Calu3 (cell line): ENCODE results near the gene PFN4. TPM values are rescaled to one million over a fixed set of nuclear protein-coding genes. Genes with fewer than 3 reads are reported as not detected.

ENCODE experiments used
- Bru-seq: library from RNA; stranded (reverse); fragments of 400-500 nt; gene quantifications from one replicate; lab custom pipeline; 2021; lab: Mats Ljungman, UMichigan
- BruChase-seq, 2 experiments: library from RNA; stranded (reverse); fragments of 400-500 nt; gene quantifications; one replicate each; lab custom pipeline; 2021; lab: Mats Ljungman, UMichigan
- BruUV-seq: library from RNA; stranded (reverse); fragments of 400-500 nt; replicated peaks from 2 replicates; lab custom pipeline; 2021; lab: Mats Ljungman, UMichigan
- CTCF ChIA-PET: fragments of 300-600 bp; sonication (Branson Sonifier 250); formaldehyde crosslinking; loops from one replicate; lab custom pipeline; 2022; ENCODE audit warnings: antibody characterized with exemption; lab: Charles Lee
- DNase-seq: peaks from one replicate; pipeline ENCODE4 v3.0.0; 2022
- H3K27ac Mint-ChIP-seq: one replicate; pipeline ENCODE4 v1.8.0; 2022; ENCODE audit warnings: mixed read lengths; ENCODE audit not compliant: unreplicated experiment
- H3K27me3 Mint-ChIP-seq: one replicate; pipeline ENCODE4 v1.8.0; 2022; ENCODE audit warnings: mixed read lengths; ENCODE audit not compliant: unreplicated experiment
- H3K36me3 Mint-ChIP-seq: one replicate; pipeline ENCODE4 v1.8.0; 2022; ENCODE audit warnings: mild to moderate bottlenecking, moderate library complexity, mixed read lengths; ENCODE audit not compliant: insufficient read depth, unreplicated experiment
- H3K4me1 Mint-ChIP-seq: one replicate; pipeline ENCODE4 v1.8.0; 2022; ENCODE audit warnings: mild to moderate bottlenecking, low read depth, mixed read lengths; ENCODE audit not compliant: unreplicated experiment
- H3K4me3 Mint-ChIP-seq: one replicate; pipeline ENCODE4 v1.8.0; 2022; ENCODE audit warnings: mild to moderate bottlenecking, low read depth, moderate library complexity, mixed read lengths; ENCODE audit not compliant: unreplicated experiment
- H3K9me3 Mint-ChIP-seq: one replicate; pipeline ENCODE4 v1.8.0; 2022; ENCODE audit warnings: low read depth, mixed read lengths; ENCODE audit not compliant: unreplicated experiment
- CTCF ChIP-seq: fragments of 200-600 bp; IDR thresholded peaks from one replicate; pipeline ENCODE4 v1.8.0; 2022; ENCODE audit warnings: antibody characterized with exemption; ENCODE audit not compliant: unreplicated experiment
- intact Hi-C: fragments of 100-400 bp; cut with micrococcal nuclease; formaldehyde crosslinking; loops from one replicate; pipeline ENCODE4 v1.10.0; 2022; ENCODE audit not compliant: unreplicated experiment
- long read RNA-seq: library from polyadenylated mRNA; stranded (forward); transcript quantifications from one replicate; pipeline ENCODE4 v2.0.0, GENCODE V29; 2022
- total RNA-seq: library from RNA; stranded (reverse); gene quantifications from 2 replicates; pipeline ENCODE4 v1.2.3, GENCODE V29; 2022

The PFN4 gene
- 0.64 TPM in 1 of 2 replicates, not detected in the other for total RNA-seq
- Bru-seq, nascent RNA = percentile 37 among the genes with signal in this experiment
- percentile 18 among the genes with signal in this experiment for BruChase-seq, experiment 1, labeled RNA remaining after a 6-hour chase
- percentile 23 among the genes with signal in this experiment for BruChase-seq, experiment 2, labeled RNA remaining after a 2-hour chase
- long read RNA-seq, partial matches to known transcripts = 0 of 1 reads
- long read RNA-seq, other reads (novel, unspliced or antisense) = 0 of 1 reads

GRCh38 chr2:24123195-24123921, at the start of gene PFN4, which contains the start of gene FAM228B:
Gene PFN4, minus strand, starts transcription at chr2:24123334. Its CDS starts 799 bp downstream, at chr2:24122535.
Gene FAM228B, plus strand, starts transcription at chr2:24123469. Its CDS starts 893 bp downstream, at chr2:24124362.
- Mint-ChIP-seq H3K9me3 (no peaks in the 10 kb centered on the region), H3K36me3 (peaks cover 20% of the 10 kb centered on the region), H3K4me1 (peaks cover 13% of the 10 kb centered on the region), H3K27me3 (no peaks in the 10 kb centered on the region), H3K4me3 (peak within 1 kb of the TSS; percentile 88), H3K27ac (peak within 1 kb of the TSS; percentile 79)
- CTCF ChIA-PET = interaction anchor here (1.5 kb wide), 1 partner anchor 39 kb away, joined by 5 read pairs; the partner anchor contains the start of gene TP53I3
- no TSS peak for BruUV-seq
- no peak for TF ChIP-seq CTCF
- peak; percentile 86 for DNase-seq
- intact Hi-C loops = no loop called here

- H3K4me3 Mint-ChIP-seq = no peak overlapping the region
- no peaks in the 10 kb centered on the region for H3K36me3 Mint-ChIP-seq
- no peak for TF ChIP-seq CTCF
- peaks cover 16% of the 10 kb centered on the region for H3K27me3 Mint-ChIP-seq
- H3K9me3 Mint-ChIP-seq = no peaks in the 10 kb centered on the region
- CTCF ChIA-PET = interaction anchor here (0.6 kb wide), 1 partner anchor 56 kb away, joined by 4 read pairs; no protein-coding TSS in a partner anchor
- intact Hi-C loops = no loop called here
- no peak overlapping the region for H3K27ac Mint-ChIP-seq
- no peak for DNase-seq
- no peaks in the 10 kb centered on the region for H3K4me1 Mint-ChIP-seq
- BruUV-seq = no TSS peak
These were observed 45.9 kb upstream of the PFN4 start for GRCh38 chr2:24169023-24169422.

GRCh38 chr2:24164416-24164973, 41.4 kb upstream of the PFN4 start:
- Mint-ChIP-seq H3K4me3 (no peak overlapping the region), H3K4me1 (no peaks in the 10 kb centered on the region), H3K27ac (no peak overlapping the region), H3K36me3 (no peaks in the 10 kb centered on the region), H3K9me3 (no peaks in the 10 kb centered on the region), H3K27me3 (peaks cover 16% of the 10 kb centered on the region)
- peak; percentile 95 for TF ChIP-seq CTCF
- BruUV-seq = no TSS peak
- peak; percentile 65 for DNase-seq
- CTCF ChIA-PET = interaction anchor here (0.8 to 3.8 kb wide), 3 partner anchors 13 to 341 kb away, joined by 4 to 13 read pairs (median 5); partner anchors contain the start of gene TP53I3
- intact Hi-C loops = loop anchor here (1.0 to 5.0 kb wide), 2 partner anchors 87 to 340 kb away; partner anchors contain the start of gene SF3B6

GRCh38 chr2:24163601-24164000, 40.5 kb upstream of the PFN4 start:
- DNase-seq = no peak
- Mint-ChIP-seq H3K4me3 (no peak overlapping the region), H3K27me3 (peaks cover 16% of the 10 kb centered on the region), H3K36me3 (no peaks in the 10 kb centered on the region), H3K4me1 (no peaks in the 10 kb centered on the region), H3K27ac (no peak overlapping the region), H3K9me3 (no peaks in the 10 kb centered on the region)
- TF ChIP-seq CTCF = no peak
- BruUV-seq = no TSS peak
- CTCF ChIA-PET = interaction anchor here (0.8 to 3.8 kb wide), 3 partner anchors 14 to 340 kb away, joined by 4 to 13 read pairs (median 5); partner anchors contain the start of gene TP53I3
- intact Hi-C loops = loop anchor here (5.0 kb wide), 1 partner anchor 86 kb away; the partner anchor contains the start of gene SF3B6
